Activated naive CD4-positive, alpha-beta T cell treated with Interleukin-2 at 50 U/mL for 16 hours (primary cell): ENCODE data around the gene NCAPD3.
"Not testable (repeated sequence)": the region's sequence is repeated elsewhere in the genome, so short reads cannot be mapped to it uniquely, and the experiment has no call there.

Source experiments
- DNase-seq: peaks from one replicate; pipeline ENCODE4 v3.0.0-alpha.2; 2020

The NCAPD3 gene

DNA sequence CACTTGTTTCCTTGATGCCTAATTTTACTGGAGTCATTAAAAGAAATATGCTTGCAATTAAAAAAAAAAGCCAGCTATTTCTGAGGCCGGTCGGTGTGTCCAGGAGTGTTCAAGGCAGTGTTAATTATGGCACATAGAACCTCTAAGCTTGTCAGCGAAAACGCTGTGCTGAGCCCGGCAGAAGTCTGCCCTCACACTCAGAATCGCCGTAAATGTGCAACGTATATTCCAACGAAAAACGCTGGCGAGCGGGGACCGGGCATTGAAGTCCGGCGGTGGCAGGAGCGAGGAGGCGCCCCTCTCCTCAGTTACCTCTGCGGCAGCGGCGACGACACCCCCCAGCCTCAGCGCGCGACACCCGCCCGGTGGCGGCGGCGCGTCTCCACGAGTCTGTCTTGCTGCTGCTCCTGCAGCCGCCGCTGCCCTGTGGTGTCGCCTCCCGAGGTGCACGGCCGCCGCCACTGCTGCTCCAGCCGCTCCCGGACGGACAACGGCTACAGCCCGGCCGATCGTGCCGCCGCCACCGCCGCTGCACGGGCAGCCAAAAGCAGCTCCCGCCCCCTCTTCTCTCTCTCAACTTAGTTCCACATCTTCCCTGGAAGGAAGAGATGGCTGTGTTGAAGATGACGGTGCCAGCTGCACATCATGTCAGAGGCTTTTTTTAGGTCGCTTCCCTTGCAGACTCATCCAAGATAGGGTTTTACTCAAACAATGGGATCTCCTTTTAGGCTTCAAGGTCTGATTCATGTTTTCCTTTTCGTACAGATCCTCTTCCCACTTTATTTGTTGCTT lies 98.9 kb downstream of the NCAPD3 start:
- DNase-seq, result no peak

DNA sequence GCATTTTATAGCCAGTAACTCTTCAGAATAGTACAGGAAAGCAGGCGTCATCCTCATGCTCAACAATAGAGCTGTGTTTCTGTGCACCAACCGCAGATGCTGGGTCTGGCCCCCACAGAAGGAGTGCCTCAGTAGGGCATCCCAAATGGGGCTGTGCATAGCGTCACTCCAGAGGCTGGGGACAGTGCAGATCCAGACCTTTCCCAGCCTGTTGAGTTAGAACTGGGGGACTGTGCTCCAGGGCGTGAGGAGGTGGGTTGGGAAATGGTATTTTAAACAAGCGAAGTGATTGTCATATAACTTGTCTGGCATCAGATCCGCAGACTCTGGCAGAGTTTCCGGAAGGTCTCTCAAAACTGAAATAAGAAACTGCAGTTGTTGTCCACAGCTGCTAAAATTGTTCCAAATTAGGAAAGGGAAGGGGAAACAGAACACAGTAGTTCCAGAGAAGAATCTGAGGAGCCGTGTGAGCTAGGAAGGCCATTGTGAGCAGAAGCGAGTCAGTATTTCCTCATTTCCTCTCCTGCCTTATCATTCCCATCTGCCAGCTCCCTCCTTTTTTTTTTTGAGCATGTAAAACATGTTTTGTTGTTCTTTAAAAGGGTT lies 102.7 kb downstream of the NCAPD3 start:
- DNase-seq, result no peak

DNA sequence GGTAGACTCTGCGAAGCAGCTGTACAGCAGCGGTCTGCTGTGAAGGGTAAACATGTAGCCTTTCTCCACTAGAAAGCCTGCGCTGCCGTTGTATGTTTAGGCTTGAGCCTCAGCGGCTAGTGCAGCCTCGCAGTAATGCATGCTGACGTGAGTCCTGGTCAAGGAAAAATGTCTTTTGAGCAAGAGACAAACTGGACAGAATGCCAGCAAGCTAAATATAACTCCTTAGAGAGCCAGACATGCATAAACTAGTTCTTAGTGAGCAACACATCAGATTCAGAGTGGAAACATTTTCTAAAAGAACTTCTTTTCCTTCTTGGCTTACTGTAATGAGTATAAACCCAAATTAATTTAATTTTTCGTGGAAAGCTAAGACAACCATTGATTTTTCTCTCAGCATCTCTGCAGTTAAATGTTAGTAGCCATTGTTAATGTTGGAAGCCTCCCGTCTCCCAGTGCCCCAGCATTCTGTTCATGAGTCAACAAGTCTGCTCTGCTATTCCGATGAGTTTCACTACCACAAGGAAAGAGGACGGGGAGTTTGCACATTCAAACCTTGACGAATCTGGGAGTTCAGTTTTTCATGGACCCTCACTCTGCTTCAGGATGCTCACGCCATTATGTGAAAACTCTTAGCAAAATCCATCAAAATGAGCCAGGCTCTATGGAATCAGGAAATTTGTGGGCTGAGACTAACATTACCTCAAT lies 103.5 kb downstream of the NCAPD3 start:
- DNase-seq, result no peak

DNA sequence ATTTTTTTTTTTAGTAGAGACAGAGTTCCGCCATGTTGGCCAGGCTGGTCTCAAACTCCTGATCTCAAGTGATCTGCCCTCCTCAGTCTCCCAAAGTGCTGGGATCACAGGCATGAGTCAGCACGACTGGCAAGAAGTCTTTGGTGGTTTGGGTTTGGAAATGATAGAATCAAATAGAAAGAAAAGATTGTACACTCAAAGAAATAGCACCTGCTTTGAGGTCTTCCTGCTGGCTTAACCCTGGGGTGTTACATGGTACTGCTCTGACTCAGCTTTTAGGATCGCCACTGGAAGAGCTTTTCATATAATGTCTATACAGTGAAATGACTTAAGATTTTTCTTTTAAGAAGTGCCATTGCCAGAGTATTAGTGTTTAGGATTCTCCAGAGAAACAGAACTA lies 104.7 kb downstream of the NCAPD3 start:
- no peak for DNase-seq

DNA sequence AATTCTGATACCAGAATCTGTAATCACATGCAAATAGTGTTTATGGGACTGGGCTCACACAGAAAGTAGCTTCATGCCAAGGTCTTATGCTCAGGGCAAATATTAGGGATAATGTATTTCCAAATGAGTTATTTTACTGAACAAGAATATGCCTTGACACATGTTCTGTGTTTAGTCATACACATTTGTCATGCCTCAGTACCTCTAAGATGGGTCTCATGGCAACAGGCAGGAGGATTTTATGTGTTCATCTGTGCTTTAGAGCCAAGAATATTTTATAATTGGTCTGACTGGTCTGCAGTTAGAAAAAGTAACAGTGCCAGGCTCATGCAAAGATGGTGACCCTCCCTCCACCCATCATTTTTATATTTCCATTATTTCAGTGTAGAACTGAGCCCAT lies 105.8 kb downstream of the NCAPD3 start:
- DNase-seq, result no peak

DNA sequence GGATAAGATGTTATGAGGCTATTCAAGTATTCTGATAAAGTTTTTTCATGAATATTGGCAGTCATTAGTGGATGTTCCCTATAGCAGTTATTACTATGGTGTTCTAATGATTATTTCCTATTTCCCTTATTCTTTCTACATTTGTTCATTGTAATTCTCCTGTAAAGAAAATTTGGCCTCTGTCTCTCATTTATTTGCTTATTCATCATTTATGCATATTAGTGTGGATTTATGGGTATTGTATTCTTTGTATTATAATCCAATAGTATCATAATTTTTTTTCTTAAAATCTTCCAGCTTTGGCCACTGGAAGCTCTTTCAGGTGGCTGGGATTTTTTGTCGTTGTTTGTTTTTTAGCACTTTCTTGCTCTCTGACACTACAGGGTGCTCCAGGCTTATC lies 107.6 kb downstream of the NCAPD3 start:
- DNase-seq, result no peak

DNA sequence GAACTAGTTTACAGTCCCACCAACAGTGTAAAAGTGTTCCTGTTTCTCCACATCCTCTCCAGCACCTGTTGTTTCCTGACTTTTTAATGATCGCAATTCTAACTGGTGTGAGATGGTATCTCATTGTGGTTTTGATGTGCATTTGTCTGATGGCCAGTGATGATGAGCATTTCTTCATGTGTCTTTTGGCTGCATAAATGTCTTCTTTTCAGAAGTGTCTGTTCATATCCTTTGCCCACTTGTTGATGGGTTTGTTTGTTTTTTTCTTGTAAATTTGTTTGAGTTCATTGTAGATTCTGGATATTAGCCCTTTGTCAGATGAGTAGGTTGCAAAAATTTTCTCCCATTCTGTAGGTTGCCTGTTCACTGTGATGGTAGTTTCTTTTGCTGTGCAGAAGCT lies 110.0 kb downstream of the NCAPD3 start:
- not testable (repeated sequence) for DNase-seq

DNA sequence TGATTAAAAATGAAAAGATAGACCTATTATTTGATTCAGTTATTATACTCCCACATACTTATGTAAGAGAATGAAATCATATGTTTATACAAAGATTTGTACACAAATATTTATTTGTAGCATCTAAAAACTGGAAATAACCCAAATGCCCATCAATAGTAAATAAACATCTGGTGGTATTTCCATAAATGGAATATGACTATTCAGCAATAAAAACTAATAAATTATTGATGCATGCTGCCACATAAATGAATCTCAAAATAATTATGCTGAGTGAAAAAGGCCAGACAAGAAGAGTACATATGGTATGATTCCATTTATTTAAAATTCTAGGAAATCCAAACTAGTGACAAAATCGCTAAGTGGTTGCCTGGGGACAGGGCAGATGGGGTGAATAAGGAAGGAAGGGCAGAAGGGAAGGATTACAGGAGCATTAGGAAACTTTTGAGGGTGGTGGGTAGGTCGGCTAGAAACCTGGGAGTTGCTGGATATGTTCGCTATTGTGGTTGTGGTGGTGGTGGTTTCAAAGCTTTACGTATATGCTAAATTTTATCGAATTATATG lies 113.4 kb downstream of the NCAPD3 start:
- DNase-seq, result no peak
